GM18870 (cell line): ENCODE results near the gene ANO2.

Experiments
- ATAC-seq: cut with Tn5 transposase; IDR thresholded peaks from one replicate; pipeline ENCODE4 v1.9.1; 2021; ENCODE audit warnings: moderate library complexity; ENCODE audit not compliant: unreplicated experiment

The ANO2 gene

GRCh38 chr12:5628501-5628900 lies 316.6 kb downstream of the ANO2 start:
- ATAC-seq: no peak

DNA sequence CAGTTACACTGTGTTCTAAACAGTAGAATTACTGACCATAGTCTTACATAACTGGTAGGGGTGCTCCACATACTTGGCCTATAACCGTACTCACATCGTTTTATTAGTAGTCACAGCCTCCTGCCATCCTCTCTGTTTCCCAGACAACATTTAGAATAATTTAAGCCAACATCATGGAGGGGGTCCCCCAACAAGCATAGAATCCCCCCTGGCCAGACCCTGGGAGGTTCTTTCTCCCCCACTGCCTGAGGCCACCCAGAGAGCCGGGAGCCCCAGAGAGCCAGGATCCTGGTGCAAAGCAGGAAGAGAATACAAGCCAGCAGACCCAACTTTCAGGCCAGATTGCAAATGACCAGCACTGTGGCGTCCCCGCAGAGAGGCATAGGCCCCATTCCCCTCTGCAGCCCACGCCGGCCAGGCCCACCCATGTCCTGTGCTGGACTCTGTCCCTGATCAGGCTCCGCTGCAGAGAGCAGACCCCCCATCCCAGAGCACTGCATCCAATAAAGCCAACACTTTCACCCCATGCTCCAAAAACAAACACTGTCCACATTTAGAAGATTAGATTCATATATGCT lies 317.9 kb downstream of the ANO2 start:
- ATAC-seq: no peak

DNA sequence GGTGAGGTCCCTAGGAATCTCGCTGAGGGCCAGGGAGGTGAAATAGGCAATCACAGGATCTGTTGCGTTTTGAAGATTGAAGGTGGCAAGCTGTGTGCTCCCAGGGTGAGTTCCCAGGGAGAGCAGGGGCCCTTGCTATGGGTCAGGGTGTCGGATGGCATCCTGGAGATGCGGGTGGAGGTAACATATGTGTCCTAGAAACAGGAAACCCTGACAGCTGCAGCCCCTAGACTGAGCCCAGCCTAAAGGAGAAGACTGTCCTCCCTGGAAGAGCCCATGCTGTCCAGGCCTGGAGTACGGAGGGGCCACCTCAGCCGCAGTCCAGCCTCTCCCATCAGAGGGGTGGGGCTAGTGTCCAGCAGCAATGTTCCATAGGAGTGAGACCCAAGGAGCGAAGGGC lies 318.9 kb downstream of the ANO2 start:
- no peak for ATAC-seq

GRCh38 chr12:5624486-5625272 lies 320.4 kb downstream of the ANO2 start:
- ATAC-seq: no peak

DNA sequence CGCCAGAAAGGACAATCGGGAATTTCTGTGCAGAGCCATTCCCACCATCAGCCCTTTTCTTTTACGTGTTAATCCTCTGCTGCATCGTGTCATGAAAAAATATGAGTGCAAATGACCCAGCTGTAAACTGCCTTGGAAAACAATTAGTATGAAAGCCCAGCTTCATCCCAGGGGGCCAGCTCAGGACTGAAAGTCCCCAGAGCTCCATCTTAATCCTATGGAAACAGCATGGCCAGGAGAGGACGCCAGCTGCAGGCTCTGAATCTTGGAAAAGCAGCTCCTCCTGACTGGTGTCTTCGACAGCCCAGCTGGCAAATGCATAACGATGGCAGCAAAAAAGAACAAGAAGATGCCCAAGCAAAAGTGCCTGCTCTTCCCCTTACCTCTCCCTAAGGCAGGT lies 321.6 kb downstream of the ANO2 start:
- no peak for ATAC-seq

GRCh38 chr12:5622280-5622679 lies 322.8 kb downstream of the ANO2 start:
- no peak for ATAC-seq

DNA sequence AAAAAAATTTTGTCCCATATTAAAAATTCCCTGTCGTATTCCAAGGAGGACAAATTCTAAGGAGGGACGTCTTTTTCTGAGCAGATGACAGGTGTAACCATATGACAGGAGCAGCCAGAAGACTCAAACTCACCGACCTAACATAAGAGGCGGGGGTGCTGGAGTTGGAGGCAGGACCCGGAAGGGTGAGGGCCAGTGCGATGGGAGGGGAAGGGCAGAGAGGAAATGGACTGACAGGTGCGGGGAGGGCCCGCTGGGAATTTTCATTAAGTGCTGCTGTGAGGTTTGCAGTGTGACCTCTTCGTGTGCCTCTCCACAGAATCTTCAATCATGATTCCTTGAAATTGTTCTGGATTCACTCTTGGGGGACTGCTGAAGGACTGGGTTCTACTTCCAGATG lies 323.7 kb downstream of the ANO2 start:
- no peak for ATAC-seq

DNA sequence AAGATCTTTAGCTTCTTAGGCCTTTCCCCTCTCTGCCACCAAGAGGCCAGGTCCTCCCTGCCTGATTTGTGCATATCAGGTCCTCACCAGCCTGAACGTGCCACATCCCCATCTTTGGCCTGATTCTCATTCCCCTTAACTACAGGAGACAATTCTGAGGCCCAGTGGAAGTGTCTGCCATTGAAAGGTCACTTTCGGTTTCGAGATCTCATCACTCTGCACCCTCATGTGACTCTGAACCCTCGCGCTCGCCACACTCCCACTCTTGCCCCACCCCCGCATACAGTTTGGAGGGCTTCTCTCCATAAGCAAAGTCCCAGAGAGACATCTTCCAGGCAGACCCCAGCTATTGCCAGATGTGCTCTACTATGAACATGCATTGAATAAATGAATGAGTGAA lies 324.2 kb downstream of the ANO2 start:
- ATAC-seq: no peak

DNA sequence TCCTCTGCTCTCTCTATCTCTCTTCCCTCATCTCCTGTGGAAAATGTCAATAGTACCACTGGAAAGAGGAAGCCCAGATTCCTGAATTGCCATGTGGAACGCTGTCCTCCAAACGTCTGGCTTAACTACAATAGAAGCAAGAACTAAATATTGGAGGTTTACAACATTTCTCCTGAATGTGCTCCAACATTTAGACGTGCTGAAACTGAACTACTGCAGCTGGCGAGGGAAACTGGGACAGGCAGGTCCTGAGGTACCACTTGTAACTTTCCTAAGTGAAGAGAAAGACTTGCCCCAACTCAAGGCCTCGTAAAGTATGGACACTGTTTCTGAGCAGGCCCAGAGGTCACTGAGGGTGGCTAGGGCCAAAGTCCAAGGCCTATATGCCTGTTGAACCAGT lies 325.4 kb downstream of the ANO2 start:
- ATAC-seq: no peak

- no peak for ATAC-seq
Observed at GRCh38 chr12:5616854-5617253, 328.2 kb downstream of the ANO2 start.

GRCh38 chr12:5615760-5616159 lies 329.3 kb downstream of the ANO2 start:
- ATAC-seq: no peak

DNA sequence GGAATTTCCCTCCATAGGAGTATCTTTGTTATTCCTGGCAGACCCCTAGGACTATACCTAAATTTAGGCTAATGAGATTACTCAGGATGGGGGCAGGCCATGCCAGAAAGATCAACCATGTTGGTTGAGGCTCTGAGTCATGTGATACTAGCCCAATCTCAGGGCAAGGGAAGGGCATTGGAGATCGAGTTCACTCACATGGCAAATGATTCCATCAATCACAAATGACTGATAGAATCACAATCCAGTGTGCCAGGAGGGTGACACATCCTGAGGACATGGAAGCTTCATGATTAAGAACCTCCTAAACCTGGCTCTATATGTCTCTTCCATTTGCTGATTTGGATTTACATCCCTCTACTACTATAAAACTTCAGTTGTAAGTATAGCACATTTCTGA lies 330.8 kb downstream of the ANO2 start:
- ATAC-seq: no peak

- no peak for ATAC-seq
Observed at GRCh38 chr12:5612556-5613410, 332.3 kb downstream of the ANO2 start.

DNA sequence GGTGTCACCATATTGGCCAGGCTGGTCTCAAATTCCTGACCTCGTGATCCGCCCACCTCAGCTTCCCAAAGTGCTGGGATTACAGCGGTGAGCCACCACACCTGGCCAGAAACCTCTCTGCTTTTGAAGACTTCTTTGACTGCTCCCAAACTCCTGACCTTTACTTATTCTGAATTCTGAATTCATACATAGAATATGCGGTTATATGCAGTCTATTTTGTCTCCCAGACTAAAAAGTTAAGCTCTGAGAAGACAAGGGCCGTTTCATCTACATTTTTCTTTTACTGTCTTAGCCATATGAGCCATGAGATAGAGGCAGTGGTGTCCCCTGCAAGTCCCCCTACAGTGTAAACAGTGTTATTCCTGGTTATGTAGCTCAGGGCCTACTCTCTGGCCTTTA lies 333.9 kb downstream of the ANO2 start:
- ATAC-seq: no peak

- no peak for ATAC-seq
Observed at GRCh38 chr12:5599378-5599777, 345.7 kb downstream of the ANO2 start.

- ATAC-seq: no peak
Observed at GRCh38 chr12:5593998-5594397, 351.1 kb downstream of the ANO2 start.

- ATAC-seq: no peak
Observed at GRCh38 chr12:5593086-5593485, 352.0 kb downstream of the ANO2 start.

GRCh38 chr12:5592310-5592709 lies 352.7 kb downstream of the ANO2 start:
- no peak for ATAC-seq

DNA sequence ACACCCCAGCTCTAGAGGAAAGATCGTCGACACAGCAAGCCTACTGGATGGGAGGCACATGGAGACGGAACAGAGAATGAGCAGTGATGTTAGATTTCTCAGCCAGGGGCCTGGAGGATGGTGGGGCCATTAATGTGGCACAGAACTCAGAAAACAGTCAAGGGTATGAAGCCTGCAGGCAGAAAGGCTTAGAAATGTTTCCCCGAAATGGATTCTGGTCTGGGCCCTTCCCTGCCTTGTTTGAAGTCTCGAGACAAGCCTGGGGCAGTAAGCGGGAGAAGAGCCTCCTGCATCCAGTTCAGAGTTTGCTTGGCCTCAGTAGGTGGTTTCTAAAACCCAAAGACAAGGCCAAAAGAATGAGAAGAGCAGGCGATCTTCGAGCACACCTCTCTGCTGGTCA lies 354.7 kb downstream of the ANO2 start:
- ATAC-seq: no peak

DNA sequence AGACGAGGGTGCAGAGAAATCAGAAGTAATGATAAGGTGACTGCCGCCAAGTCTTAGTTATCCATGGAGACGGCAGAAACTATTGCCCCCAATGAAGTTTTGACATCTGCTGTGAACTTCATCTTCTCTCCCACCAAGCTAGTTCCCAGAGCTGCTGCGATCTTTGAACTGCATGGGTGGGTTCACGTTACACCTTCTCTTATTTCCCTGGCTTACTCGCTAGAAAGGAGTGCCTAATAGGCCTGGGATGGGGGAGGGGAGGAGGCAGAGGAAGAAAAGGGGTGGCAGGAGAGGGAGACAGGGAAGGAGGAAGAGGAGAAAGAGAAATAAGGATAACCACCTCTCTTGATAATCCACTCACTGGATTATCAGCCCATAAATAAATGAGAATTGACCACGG lies 356.0 kb downstream of the ANO2 start:
- ATAC-seq: no peak

DNA sequence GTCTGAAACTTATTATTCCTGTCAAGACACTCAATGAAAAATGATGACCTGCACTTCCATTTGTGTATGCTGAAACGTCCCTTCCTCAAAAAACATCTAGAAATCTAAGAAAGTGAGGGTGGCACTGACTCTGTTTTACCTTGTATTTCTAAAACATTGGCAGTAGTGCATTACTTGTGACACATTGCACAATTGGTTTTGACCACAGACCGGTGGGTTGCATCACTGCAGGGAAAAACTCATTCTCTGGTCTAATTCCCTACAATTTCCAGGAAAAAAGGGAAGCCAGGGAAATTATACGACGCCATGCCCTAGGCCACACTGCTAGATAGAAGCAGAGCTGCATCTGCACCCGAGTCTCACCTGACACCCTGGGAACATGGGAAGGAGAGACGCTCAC lies 356.5 kb downstream of the ANO2 start:
- no peak for ATAC-seq

DNA sequence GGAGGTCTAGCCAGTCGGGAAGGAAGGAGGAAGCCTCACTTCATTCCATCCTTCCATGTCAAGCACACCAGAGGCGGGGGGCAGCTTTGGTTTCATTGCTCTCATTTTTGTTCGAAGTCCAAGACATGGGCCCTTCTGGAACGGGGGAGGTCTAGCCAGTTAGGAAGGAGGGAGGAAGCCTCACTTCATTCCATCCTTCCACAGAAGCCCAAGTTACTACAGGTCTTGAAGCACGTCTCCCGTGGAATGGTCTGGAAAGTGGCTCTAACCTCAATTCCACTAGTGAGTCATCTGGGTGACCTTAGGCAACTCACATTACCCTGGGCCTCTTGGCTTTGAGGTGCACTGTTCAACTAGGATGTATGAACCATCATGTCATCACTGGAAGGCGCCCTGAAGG lies 356.9 kb downstream of the ANO2 start:
- ATAC-seq: no peak
